ENCODE results near the gene SERPINA12. TPM values are rescaled to one million over a fixed set of nuclear protein-coding genes. Genes with fewer than 3 reads are reported as not detected.

The SERPINA12 gene
- total and polyA plus RNA-seq, 3 experiments from 2014 or later, result not detected

GRCh38 chr14:94451826-94452225, 57.4 kb downstream of the SERPINA12 start:
- CTCF ChIA-PET, result no interaction called here
- Mint-ChIP-seq H3K36me3 (no peaks in the 10 kb centered on the region), H3K4me3 (no peak overlapping the region), H3K27me3 (peaks cover 4 to 42% of the 10 kb centered on the region in 2 donors), H3K4me1 (no peaks in the 10 kb centered on the region), H3K27ac (no peak overlapping the region), H3K9me3 (peaks cover 0 to 8% (median 1%) of the 10 kb centered on the region in 5 donors)
- no peaks in the 10 kb centered on the region for H3K27me3 ChIP-seq (ENCODE audit: insufficient read depth, low read length, poor library complexity, severe bottlenecking)
- H3K9me3 ChIP-seq (ENCODE audit: low read length), result no peaks in the 10 kb centered on the region
- no peak for DNase-seq
- no peaks in the 10 kb centered on the region for H3K4me1 ChIP-seq (ENCODE audit: insufficient read depth, low read length)
- POLR2A ChIA-PET, result no interaction called here
- H3K4me3 ChIP-seq (ENCODE audit: low read length), result no peak overlapping the region
- no peak overlapping the region for H3K27ac ChIP-seq (ENCODE audit: low read depth, low read length)
- no peaks in the 10 kb centered on the region for H3K36me3 ChIP-seq (ENCODE audit: insufficient read depth, low read length)

GRCh38 chr14:94451091-94451771, 58.0 kb downstream of the SERPINA12 start:
- ChIA-PET POLR2A (no interaction called here), CTCF (no interaction called here)
- no peaks in the 10 kb centered on the region for H3K36me3 ChIP-seq (ENCODE audit: insufficient read depth, low read length)
- no peak overlapping the region for H3K4me3 Mint-ChIP-seq
- no peaks in the 10 kb centered on the region for H3K27me3 ChIP-seq (ENCODE audit: insufficient read depth, low read length, poor library complexity, severe bottlenecking)
- no peaks in the 10 kb centered on the region for H3K4me1 Mint-ChIP-seq
- no peaks in the 10 kb centered on the region for H3K4me1 ChIP-seq (ENCODE audit: insufficient read depth, low read length)
- no peaks in the 10 kb centered on the region for H3K9me3 ChIP-seq (ENCODE audit: low read length)
- no peak overlapping the region for H3K4me3 ChIP-seq (ENCODE audit: low read length)
- peaks cover 4 to 36% of the 10 kb centered on the region in 2 donors for H3K27me3 Mint-ChIP-seq
- H3K27ac Mint-ChIP-seq, result no peak overlapping the region
- no peaks in the 10 kb centered on the region for H3K36me3 Mint-ChIP-seq
- no peak overlapping the region for H3K27ac ChIP-seq (ENCODE audit: low read depth, low read length)
- no peak for DNase-seq
- H3K9me3 Mint-ChIP-seq, result peaks cover 0 to 8% (median 0%) of the 10 kb centered on the region in 5 donors

GRCh38 chr14:94450722-94451090, 58.6 kb downstream of the SERPINA12 start:
- Histone ChIP-seq H3K4me1 (ENCODE audit: insufficient read depth, low read length) (no peaks in the 10 kb centered on the region), H3K27me3 (ENCODE audit: insufficient read depth, low read length, poor library complexity, severe bottlenecking) (no peaks in the 10 kb centered on the region), H3K36me3 (ENCODE audit: insufficient read depth, low read length) (no peaks in the 10 kb centered on the region), H3K9me3 (ENCODE audit: low read length) (no peaks in the 10 kb centered on the region), H3K4me3 (ENCODE audit: low read length) (no peak overlapping the region), H3K27ac (ENCODE audit: low read depth, low read length) (no peak overlapping the region)
- H3K27me3 Mint-ChIP-seq, result peaks cover 4 to 31% of the 10 kb centered on the region in 2 donors
- ChIA-PET POLR2A (no interaction called here), CTCF (no interaction called here)
- no peak overlapping the region for H3K27ac Mint-ChIP-seq
- peaks cover 0 to 8% (median 0%) of the 10 kb centered on the region in 5 donors for H3K9me3 Mint-ChIP-seq
- no peak overlapping the region for H3K4me3 Mint-ChIP-seq
- no peaks in the 10 kb centered on the region for H3K36me3 Mint-ChIP-seq
- DNase-seq, result no peak
- H3K4me1 Mint-ChIP-seq, result no peaks in the 10 kb centered on the region

- Mint-ChIP-seq H3K27ac (peak overlapping the region in 1 of 8 donors; percentile 6), H3K9me3 (peaks cover 0 to 7% (median 0%) of the 10 kb centered on the region in 5 donors), H3K4me3 (no peak overlapping the region), H3K27me3 (peaks cover 4 to 27% of the 10 kb centered on the region in 2 donors), H3K4me1 (no peaks in the 10 kb centered on the region), H3K36me3 (no peaks in the 10 kb centered on the region)
- no peaks in the 10 kb centered on the region for H3K27me3 ChIP-seq (ENCODE audit: insufficient read depth, low read length, poor library complexity, severe bottlenecking)
- POLR2A ChIA-PET, result no interaction called here
- H3K4me3 ChIP-seq (ENCODE audit: low read length), result no peak overlapping the region
- CTCF ChIA-PET, result no interaction called here
- no peak for DNase-seq
- H3K9me3 ChIP-seq (ENCODE audit: low read length), result no peaks in the 10 kb centered on the region
- no peak overlapping the region for H3K27ac ChIP-seq (ENCODE audit: low read depth, low read length)
- no peaks in the 10 kb centered on the region for H3K36me3 ChIP-seq (ENCODE audit: insufficient read depth, low read length)
- H3K4me1 ChIP-seq (ENCODE audit: insufficient read depth, low read length), result no peaks in the 10 kb centered on the region
Observed at GRCh38 chr14:94449930-94450329, 59.3 kb downstream of the SERPINA12 start.

- H3K9me3 Mint-ChIP-seq, result no peaks in the 10 kb centered on the region
- Histone ChIP-seq H3K4me1 (ENCODE audit: insufficient read depth, low read length) (no peaks in the 10 kb centered on the region), H3K36me3 (ENCODE audit: insufficient read depth, low read length) (no peaks in the 10 kb centered on the region), H3K27ac (ENCODE audit: low read depth, low read length) (no peak overlapping the region), H3K4me3 (ENCODE audit: low read length) (no peak overlapping the region), H3K9me3 (ENCODE audit: low read length) (no peaks in the 10 kb centered on the region), H3K27me3 (ENCODE audit: insufficient read depth, low read length, poor library complexity, severe bottlenecking) (no peaks in the 10 kb centered on the region)
- no peak overlapping the region for H3K4me3 Mint-ChIP-seq
- ChIA-PET CTCF (no interaction called here), POLR2A (no interaction called here)
- DNase-seq, result no peak
- peaks cover 4 to 17% of the 10 kb centered on the region in 2 donors for H3K27me3 Mint-ChIP-seq
- no peaks in the 10 kb centered on the region for H3K4me1 Mint-ChIP-seq
- H3K36me3 Mint-ChIP-seq, result no peaks in the 10 kb centered on the region
- H3K27ac Mint-ChIP-seq, result no peak overlapping the region
Observed at GRCh38 chr14:94448071-94448808, 61.0 kb downstream of the SERPINA12 start.

GRCh38 chr14:94447206-94447605, 62.1 kb downstream of the SERPINA12 start:
- peaks cover 4 to 19% of the 10 kb centered on the region in 2 donors for H3K27me3 Mint-ChIP-seq
- POLR2A ChIA-PET, result no interaction called here
- H3K4me3 Mint-ChIP-seq, result no peak overlapping the region
- no peak overlapping the region for H3K27ac Mint-ChIP-seq
- H3K27me3 ChIP-seq (ENCODE audit: insufficient read depth, low read length, poor library complexity, severe bottlenecking), result no peaks in the 10 kb centered on the region
- no peak overlapping the region for H3K4me3 ChIP-seq (ENCODE audit: low read length)
- H3K9me3 Mint-ChIP-seq, result no peaks in the 10 kb centered on the region
- no peaks in the 10 kb centered on the region for H3K4me1 Mint-ChIP-seq
- no peaks in the 10 kb centered on the region for H3K4me1 ChIP-seq (ENCODE audit: insufficient read depth, low read length)
- no peak for DNase-seq
- no peaks in the 10 kb centered on the region for H3K9me3 ChIP-seq (ENCODE audit: low read length)
- CTCF ChIA-PET, result no interaction called here
- no peak overlapping the region for H3K27ac ChIP-seq (ENCODE audit: low read depth, low read length)
- H3K36me3 ChIP-seq (ENCODE audit: insufficient read depth, low read length), result no peaks in the 10 kb centered on the region
- H3K36me3 Mint-ChIP-seq, result no peaks in the 10 kb centered on the region

GRCh38 chr14:94446126-94446525, 63.1 kb downstream of the SERPINA12 start:
- ChIA-PET POLR2A (no interaction called here), CTCF (no interaction called here)
- no peaks in the 10 kb centered on the region for H3K4me1 ChIP-seq (ENCODE audit: insufficient read depth, low read length)
- no peaks in the 10 kb centered on the region for H3K9me3 ChIP-seq (ENCODE audit: low read length)
- H3K36me3 ChIP-seq (ENCODE audit: insufficient read depth, low read length), result no peaks in the 10 kb centered on the region
- H3K27ac ChIP-seq (ENCODE audit: low read depth, low read length), result no peak overlapping the region
- Mint-ChIP-seq H3K4me3 (no peak overlapping the region), H3K9me3 (peaks cover 0 to 1% (median 0%) of the 10 kb centered on the region in 5 donors), H3K36me3 (no peaks in the 10 kb centered on the region), H3K4me1 (no peaks in the 10 kb centered on the region), H3K27me3 (peaks cover 6 to 23% of the 10 kb centered on the region in 2 donors), H3K27ac (no peak overlapping the region)
- no peak overlapping the region for H3K4me3 ChIP-seq (ENCODE audit: low read length)
- no peak for DNase-seq
- H3K27me3 ChIP-seq (ENCODE audit: insufficient read depth, low read length, poor library complexity, severe bottlenecking), result no peaks in the 10 kb centered on the region

GRCh38 chr14:94445003-94445402, 64.3 kb downstream of the SERPINA12 start:
- no peaks in the 10 kb centered on the region for H3K9me3 ChIP-seq (ENCODE audit: low read length)
- Mint-ChIP-seq H3K4me1 (no peaks in the 10 kb centered on the region), H3K27ac (no peak overlapping the region), H3K36me3 (no peaks in the 10 kb centered on the region), H3K27me3 (peaks cover 6 to 17% of the 10 kb centered on the region in 2 donors), H3K9me3 (peaks cover 0 to 2% (median 0%) of the 10 kb centered on the region in 5 donors), H3K4me3 (no peak overlapping the region)
- H3K27me3 ChIP-seq (ENCODE audit: insufficient read depth, low read length, poor library complexity, severe bottlenecking), result no peaks in the 10 kb centered on the region
- H3K4me1 ChIP-seq (ENCODE audit: insufficient read depth, low read length), result no peaks in the 10 kb centered on the region
- no peak overlapping the region for H3K27ac ChIP-seq (ENCODE audit: low read depth, low read length)
- H3K36me3 ChIP-seq (ENCODE audit: insufficient read depth, low read length), result no peaks in the 10 kb centered on the region
- no peak for DNase-seq
- H3K4me3 ChIP-seq (ENCODE audit: low read length), result no peak overlapping the region
- ChIA-PET CTCF (no interaction called here), POLR2A (no interaction called here)
